ENCODE data around the gene CDK6.

GRCh38 chr7:92873776-92874175 is 37.4 kb upstream of the CDK6 start:
- TF ChIP-seq, protein P1, sequence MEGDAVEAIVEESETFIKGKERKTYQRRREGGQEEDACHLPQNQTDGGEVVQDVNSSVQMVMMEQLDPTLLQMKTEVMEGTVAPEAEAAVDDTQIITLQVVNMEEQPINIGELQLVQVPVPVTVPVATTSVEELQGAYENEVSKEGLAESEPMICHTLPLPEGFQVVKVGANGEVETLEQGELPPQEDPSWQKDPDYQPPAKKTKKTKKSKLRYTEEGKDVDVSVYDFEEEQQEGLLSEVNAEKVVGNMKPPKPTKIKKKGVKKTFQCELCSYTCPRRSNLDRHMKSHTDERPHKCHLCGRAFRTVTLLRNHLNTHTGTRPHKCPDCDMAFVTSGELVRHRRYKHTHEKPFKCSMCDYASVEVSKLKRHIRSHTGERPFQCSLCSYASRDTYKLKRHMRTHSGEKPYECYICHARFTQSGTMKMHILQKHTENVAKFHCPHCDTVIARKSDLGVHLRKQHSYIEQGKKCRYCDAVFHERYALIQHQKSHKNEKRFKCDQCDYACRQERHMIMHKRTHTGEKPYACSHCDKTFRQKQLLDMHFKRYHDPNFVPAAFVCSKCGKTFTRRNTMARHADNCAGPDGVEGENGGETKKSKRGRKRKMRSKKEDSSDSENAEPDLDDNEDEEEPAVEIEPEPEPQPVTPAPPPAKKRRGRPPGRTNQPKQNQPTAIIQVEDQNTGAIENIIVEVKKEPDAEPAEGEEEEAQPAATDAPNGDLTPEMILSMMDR (conservative IDR thresholded peaks at IDR 0.05; ENCODE audit: low read depth, low read length): no peak
- no peak for TF ChIP-seq EZH2 (IDR thresholded peaks at IDR 0.05; ENCODE audit: low read length, unreplicated experiment)
